H1 (cell line): ENCODE measurements around the gene PDZRN3. TPM values are rescaled to one million over a fixed set of nuclear protein-coding genes. Genes with fewer than 3 reads are reported as not detected.

Source experiments
- BACH1 ChIP-seq: IDR thresholded peaks from 2 replicates; pipeline ENCODE4 v1.6.1; 2012; ENCODE audit warnings: low read length, improper control_type of control experiment
- BRCA1 ChIP-seq: IDR thresholded peaks from 2 replicates; pipeline ENCODE4 v1.6.1; 2012; ENCODE audit warnings: low read depth, low read length, improper control_type of control experiment
- CBX5 ChIP-seq: fragments of 300-800, 300-1000 bp; sonication (generic); IDR thresholded peaks from 2 replicates; pipeline ENCODE4 v1.7.1; 2016; ENCODE audit warnings: antibody characterized with exemption, low read length, low read depth
- CEBPB ChIP-seq: IDR thresholded peaks from 2 replicates; pipeline ENCODE4 v1.6.1; 2012; ENCODE audit warnings: low read depth, low read length
- CHD1 ChIP-seq: IDR thresholded peaks from 2 replicates; pipeline ENCODE4 v1.6.1; 2012; ENCODE audit warnings: low read depth, low read length, improper control_type of control experiment
- CREB1 ChIP-seq: IDR thresholded peaks from 2 replicates; pipeline ENCODE4 v1.6.1; 2012; ENCODE audit warnings: inconsistent platforms
- EZH2 ChIP-seq: fragments of 200-600 bp; sonication (generic); IDR thresholded peaks from 2 replicates; pipeline ENCODE4 v1.7.1; 2012; ENCODE audit warnings: low read depth, mild to moderate bottlenecking, moderate library complexity, low read length, inconsistent platforms; ENCODE audit not compliant: severe bottlenecking
- FOSL1 ChIP-seq: IDR thresholded peaks from 2 replicates; pipeline ENCODE4 v1.6.1; 2011; ENCODE audit warnings: mild to moderate bottlenecking, low read depth, low read length, moderate library complexity; ENCODE audit not compliant: insufficient read depth
- GABPA ChIP-seq: IDR thresholded peaks from 2 replicates; pipeline ENCODE4 v1.6.1; 2011; ENCODE audit warnings: mild to moderate bottlenecking, low read length, moderate library complexity, borderline replicate concordance; ENCODE audit not compliant: insufficient read depth
- HDAC6 ChIP-seq: IDR thresholded peaks from one replicate; pipeline ENCODE4 v1.7.1; 2012; ENCODE audit warnings: low read depth, mild to moderate bottlenecking, inconsistent platforms, low read length, moderate library complexity
- JUND ChIP-seq: IDR thresholded peaks from 2 replicates; pipeline ENCODE4 v1.6.1; 2011; ENCODE audit warnings: mild to moderate bottlenecking, improper control_type of control experiment, low read length
- MAFK ChIP-seq: IDR thresholded peaks from 2 replicates; pipeline ENCODE4 v1.6.1; 2012; ENCODE audit warnings: low read depth, mild to moderate bottlenecking, improper control_type of control experiment, low read length
- PHF8 ChIP-seq: fragments of 200-600 bp; sonication (generic); conservative IDR thresholded peaks from 2 replicates; pipeline ENCODE4 v1.7.1; 2012; ENCODE audit warnings: low read depth, mild to moderate bottlenecking, inconsistent platforms, low read length, moderate library complexity
- POU5F1 ChIP-seq: IDR thresholded peaks from 2 replicates; pipeline ENCODE4 v1.6.1; 2011; ENCODE audit warnings: low read depth, mild to moderate bottlenecking, low read length, moderate library complexity
- RNF2 ChIP-seq: fragments of 200-900, 300-1000 bp; sonication (generic); IDR thresholded peaks from 2 replicates; pipeline ENCODE4 v1.7.1; 2016; ENCODE audit warnings: borderline replicate concordance, low read depth, mild to moderate bottlenecking, antibody characterized with exemption, low read length; ENCODE audit not compliant: poor library complexity, severe bottlenecking; ENCODE audit errors: missing control alignments
- SAP30 ChIP-seq: fragments of 300-600 bp; sonication (generic); IDR thresholded peaks from 2 replicates; pipeline ENCODE4 v1.7.1; 2012; ENCODE audit warnings: low read length, moderate library complexity, mild to moderate bottlenecking, inconsistent platforms; ENCODE audit not compliant: insufficient read depth, insufficient replicate concordance
- SIRT6 ChIP-seq: IDR thresholded peaks from one replicate; pipeline ENCODE4 v1.7.1; 2012; ENCODE audit warnings: low read length, inconsistent platforms
- SP1 ChIP-seq: IDR thresholded peaks from 2 replicates; pipeline ENCODE4 v1.6.1; 2011; ENCODE audit warnings: low read depth, low read length
- SP2 ChIP-seq: IDR thresholded peaks from 2 replicates; pipeline ENCODE4 v1.6.1; 2012; ENCODE audit warnings: mild to moderate bottlenecking, low read length, inconsistent platforms
- TAF1 ChIP-seq: IDR thresholded peaks from 2 replicates; pipeline ENCODE4 v1.6.1; 2011; ENCODE audit warnings: mild to moderate bottlenecking, low read depth, low read length
- TAF7 ChIP-seq: optimal IDR thresholded peaks from 2 replicates; pipeline ENCODE3; 2011; ENCODE audit warnings: low read depth, mild to moderate bottlenecking, inconsistent platforms, low read length, moderate library complexity, borderline replicate concordance
- TBP ChIP-seq: IDR thresholded peaks from 2 replicates; pipeline ENCODE4 v1.6.1; 2011; ENCODE audit warnings: low read depth, low read length, improper control_type of control experiment
- TCF12 ChIP-seq: IDR thresholded peaks from 2 replicates; pipeline ENCODE4 v1.6.1; 2011; ENCODE audit warnings: low read depth, mild to moderate bottlenecking, low read length
- polyA plus RNA-seq, 7 experiments: library from polyadenylated mRNA; depleted of rRNA in 3 of 7; stranded (reverse) in 5 of 7; unstranded in 2 of 7; fragments of >200 nt in 5 of 7; fragments of 200-250 nt in 2 of 7; gene quantifications; 1 replicate in 5 of 7; 2 replicates in 1 of 7; 4 replicates in 1 of 7; pipeline versions ENCODE4 v1.2.1 to v1.2.3, GENCODE V29; 2011 to 2013; ENCODE audit warnings: missing spikeins in 2 of 7, mixed read lengths in 2 of 7
- total RNA-seq: library from RNA; stranded (reverse); fragmentation: NEBNext Ultra II Directional; extraction: Animal tissue kit (Norgen Biotek cat#: 25700); gene quantifications from 2 replicates; pipeline ENCODE4 v1.2.1, GENCODE V29; 2021
- TF ChIP-seq, protein P1 (sequence below): IDR thresholded peaks from 2 replicates; pipeline ENCODE4 v1.6.1; 2011; ENCODE audit warnings: low read length, improper control_type of control experiment

Gene PDZRN3
- total and polyA plus RNA-seq, 2 of the 8 experiments (the other 6 are each of a cell fraction or from before 2014, with no cell fraction given), result 4.2 to 20.5 TPM

DNA sequence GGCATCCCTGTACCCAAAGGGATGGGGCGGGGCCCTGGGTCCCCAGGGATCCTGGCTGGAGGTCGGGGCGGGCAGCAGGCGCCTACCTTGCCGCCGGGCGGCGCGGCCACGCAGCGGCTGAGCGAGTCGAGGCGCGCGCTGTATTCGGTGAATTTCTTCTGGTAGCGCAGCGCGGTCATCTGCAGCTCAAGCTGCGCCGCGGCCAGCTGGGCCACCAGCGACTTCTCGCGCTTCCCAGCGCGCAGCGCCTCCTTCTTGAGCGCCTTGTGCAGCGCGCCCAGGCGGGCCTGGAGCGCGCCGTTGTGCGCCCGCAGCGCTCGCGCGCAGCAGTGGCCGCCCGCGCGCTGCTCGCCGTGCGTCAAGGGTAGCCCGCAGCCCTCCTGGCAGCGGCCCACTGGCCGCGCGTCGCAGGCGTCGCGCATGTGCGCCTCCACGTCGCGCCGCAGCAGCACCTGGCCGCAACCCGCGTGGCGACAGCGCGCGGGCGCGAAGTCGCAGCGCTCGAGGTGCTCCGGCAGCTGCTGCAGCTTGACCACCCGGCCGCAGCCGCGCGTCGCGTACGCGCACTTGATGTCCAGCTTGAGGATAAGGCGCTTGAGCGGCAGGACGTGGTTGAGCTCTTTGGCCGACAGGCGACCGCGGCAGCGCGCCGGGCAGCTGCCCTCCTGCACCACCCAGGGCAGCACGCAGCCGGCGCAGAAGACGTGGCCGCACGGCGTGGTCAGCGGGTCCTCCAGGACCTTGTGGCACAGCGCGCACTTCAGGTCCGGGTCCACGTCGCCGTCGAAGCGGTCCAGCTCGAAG lies 522 bp downstream of the PDZRN3 start (continued):
- TF ChIP-seq CREB1, result no peak
- no peak for TF ChIP-seq SP1
- TF ChIP-seq CHD1, result no peak
- no peak for TF ChIP-seq BRCA1
- TF ChIP-seq, protein P1, sequence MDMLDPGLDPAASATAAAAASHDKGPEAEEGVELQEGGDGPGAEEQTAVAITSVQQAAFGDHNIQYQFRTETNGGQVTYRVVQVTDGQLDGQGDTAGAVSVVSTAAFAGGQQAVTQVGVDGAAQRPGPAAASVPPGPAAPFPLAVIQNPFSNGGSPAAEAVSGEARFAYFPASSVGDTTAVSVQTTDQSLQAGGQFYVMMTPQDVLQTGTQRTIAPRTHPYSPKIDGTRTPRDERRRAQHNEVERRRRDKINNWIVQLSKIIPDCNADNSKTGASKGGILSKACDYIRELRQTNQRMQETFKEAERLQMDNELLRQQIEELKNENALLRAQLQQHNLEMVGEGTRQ, result no peak
- TF ChIP-seq BACH1, result 0 out of 2 replicates have a peak, but pooled peaks have one; percentile 47
- TF ChIP-seq EZH2, result no peak
- TF ChIP-seq TAF7, result no peak
- TF ChIP-seq CBX5, result no peak
- TF ChIP-seq RNF2, result peak; percentile 59
- TF ChIP-seq TCF12, result 0 out of 2 replicates have a peak, but pooled peaks have one; percentile 2
- TF ChIP-seq PHF8, result 0 out of 2 replicates have a peak, but pooled peaks have one; percentile 37
- no peak for TF ChIP-seq MAFK
- TF ChIP-seq SAP30, result no peak
- TF ChIP-seq CEBPB, result no peak
- 0 out of 2 replicates have a peak, but pooled peaks have one; percentile 36 for TF ChIP-seq TAF1
- TF ChIP-seq JUND, result no peak
- TF ChIP-seq POU5F1, result no peak
- TF ChIP-seq SP2, result no peak
- TF ChIP-seq SIRT6, result no peak
- TF ChIP-seq FOSL1, result no peak
- no peak for TF ChIP-seq TBP
- 0 out of 2 replicates have a peak, but pooled peaks have one; percentile 45 for TF ChIP-seq GABPA
- TF ChIP-seq HDAC6, result no peak
